Forelimb muscle (tissue), 1 donor: ENCODE data around the gene NANOGP8. TPM values are rescaled to one million over a fixed set of nuclear protein-coding genes. Genes with fewer than 3 reads are reported as not detected.
"Not testable (repeated sequence)": the region's sequence is repeated elsewhere in the genome, so short reads cannot be mapped to it uniquely, and the experiment has no call there.

Experiments used
- DNase-seq: peaks from one replicate; pipeline ENCODE4 v3.0.0-alpha.2; 2013; ENCODE audit warnings: low read depth
- polyA plus RNA-seq: library from polyadenylated mRNA; unstranded; fragments of 120-200 nt; gene quantifications from one replicate; pipeline ENCODE4 v1.2.1, GENCODE V29; 2013; ENCODE audit not compliant: insufficient read length

Gene NANOGP8
- polyA plus RNA-seq, 1 donor: 0.33 TPM

DNA sequence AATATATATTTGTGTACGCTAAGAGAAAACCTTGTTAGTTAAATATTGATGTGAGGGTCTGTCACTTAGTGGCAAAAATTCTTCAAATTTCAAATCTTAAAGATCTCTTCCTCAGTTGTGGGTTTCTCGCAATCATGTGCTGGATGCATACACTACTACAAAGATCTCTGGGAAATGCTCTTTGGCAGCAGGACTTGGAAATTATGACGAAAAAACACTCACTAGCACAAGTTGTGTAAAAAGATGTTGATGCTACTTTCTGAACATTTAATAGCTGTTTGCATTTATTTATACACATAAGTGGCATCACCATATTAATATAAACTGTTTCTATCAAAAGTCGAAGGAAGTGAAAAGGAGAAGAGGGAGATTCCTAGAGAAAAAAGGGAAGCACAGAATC, 10.8 kb upstream of the NANOGP8 start:
- DNase-seq: no peak

DNA sequence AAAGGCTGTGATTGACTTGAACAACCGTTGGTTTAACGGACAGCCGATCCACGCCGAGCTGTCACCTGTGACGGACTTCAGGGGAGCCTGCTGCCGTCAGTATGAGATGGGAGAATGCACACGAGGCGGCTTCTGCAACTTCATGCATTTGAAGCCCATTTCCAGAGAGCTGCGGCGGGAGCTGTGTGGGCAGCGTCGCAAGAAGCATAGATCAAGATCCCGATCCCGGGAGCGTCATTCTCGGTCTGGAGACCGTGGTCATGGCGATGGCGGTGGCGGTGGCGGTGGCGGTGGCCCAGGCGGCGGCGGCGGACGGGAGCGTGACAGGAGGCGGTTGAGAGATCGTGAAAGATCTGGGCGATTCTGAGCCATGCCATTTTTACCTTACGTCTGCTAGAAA, 7.8 kb upstream of the NANOGP8 start:
- DNase-seq: no peak

DNA sequence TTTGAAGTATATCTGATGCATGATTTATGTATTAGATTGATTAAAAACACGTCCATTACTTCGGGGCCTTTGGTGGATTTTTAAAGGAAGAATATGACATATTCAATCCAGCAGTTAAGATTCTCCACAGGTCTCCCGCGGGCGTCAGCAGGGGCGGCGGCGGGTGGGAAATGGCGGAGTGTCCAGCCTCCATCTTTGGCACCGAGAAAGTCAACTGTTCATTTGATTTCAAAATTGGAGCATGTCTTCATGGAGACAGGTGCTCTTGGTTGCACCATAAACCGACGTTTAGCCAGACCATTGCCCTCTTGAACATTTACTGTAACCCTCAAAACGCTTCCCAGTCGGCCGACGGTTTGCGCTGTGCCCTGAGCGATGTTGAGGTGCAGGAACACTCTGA, 7.2 kb upstream of the NANOGP8 start:
- DNase-seq: no peak

DNA sequence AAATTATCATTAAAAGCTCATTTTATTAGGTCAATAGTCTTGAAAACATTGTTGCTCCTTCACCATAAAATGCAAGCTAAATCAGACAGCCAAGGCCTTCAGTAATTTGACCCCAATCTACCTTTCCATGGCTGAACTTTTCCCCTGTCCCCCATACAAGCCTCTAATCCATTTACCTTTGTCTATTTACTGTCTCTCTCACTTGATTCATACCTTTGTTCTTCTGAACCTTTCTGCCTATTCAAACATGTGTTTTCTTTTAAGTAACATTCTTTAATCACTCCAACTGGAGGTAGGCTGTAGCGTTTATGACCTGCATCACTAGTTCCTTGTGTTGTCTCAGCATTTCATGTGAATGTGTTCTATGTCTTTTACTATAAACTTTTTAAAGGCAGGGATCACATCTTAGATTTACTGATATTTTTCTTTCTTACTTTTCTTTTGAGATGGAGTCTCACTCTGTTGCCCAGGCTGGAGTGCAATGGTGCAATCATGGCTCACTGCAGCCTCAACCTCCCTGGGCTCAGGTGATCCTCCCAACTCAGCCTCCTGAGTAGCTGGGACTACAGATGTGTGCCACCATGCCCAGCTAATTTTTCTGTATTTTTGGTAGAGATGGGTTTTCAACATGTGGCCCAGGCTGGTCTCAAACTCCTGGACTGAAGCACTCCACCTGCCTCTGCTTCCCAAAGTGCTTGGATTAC, 5.2 kb upstream of the NANOGP8 start:
- DNase-seq: no peak

DNA sequence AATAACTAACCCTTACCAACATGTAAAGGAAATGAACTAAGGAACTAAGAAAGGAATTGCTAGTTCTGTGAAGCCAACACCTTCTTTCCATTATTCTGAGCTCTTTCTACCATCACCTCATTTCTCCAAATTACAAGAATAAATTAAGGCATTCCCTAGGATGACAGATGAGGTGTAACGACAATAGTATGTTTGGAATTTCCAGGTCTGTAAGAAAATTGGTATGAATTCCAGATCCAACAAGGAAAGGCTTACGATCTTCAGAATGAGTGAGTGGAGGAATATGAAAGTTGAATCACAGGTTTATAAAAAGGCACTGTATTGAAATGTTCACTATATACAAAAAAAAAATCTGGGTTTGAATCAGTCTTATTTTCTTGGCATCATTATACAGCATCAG, 4.5 kb upstream of the NANOGP8 start:
- DNase-seq: no peak

DNA sequence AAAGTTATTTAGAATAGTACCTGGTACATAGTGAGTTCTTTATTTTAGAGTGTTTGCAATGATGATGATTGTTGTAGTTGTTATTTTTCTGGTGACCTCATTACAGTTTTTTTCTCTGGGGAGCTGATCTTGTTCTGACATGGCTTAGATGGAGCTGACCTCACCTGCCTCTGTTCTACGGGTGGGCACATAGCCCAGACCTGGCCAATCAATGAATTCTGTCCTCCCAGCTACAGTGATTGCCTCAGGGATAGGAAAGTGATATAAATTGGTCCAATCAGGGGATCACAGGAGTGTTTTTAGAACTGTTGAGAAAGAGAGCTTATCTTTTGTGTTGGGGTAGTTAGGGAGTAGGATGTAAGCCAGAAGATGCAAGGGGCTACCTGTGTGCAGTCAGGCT, 3.2 kb upstream of the NANOGP8 start:
- DNase-seq: no peak

DNA sequence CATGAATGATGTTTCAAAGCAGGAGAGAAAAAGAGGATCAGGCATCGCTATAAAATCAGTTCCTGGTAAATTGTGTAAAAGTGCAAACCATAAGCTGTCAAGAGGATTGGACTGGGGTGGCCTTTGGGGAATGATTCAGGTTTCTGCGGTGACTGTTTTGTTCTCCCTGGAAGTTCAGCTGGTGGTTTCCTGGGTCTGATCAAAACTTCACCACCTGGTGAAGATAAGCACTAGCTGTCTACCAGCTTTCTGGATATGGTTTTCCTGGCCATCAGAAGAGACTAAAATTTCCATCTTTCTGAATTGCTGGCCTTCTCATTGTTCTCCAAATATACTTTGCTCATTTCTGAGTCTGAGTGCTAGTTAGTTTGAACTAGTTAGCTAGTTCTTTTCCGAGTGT, 2.7 kb upstream of the NANOGP8 start:
- no peak for DNase-seq

DNA sequence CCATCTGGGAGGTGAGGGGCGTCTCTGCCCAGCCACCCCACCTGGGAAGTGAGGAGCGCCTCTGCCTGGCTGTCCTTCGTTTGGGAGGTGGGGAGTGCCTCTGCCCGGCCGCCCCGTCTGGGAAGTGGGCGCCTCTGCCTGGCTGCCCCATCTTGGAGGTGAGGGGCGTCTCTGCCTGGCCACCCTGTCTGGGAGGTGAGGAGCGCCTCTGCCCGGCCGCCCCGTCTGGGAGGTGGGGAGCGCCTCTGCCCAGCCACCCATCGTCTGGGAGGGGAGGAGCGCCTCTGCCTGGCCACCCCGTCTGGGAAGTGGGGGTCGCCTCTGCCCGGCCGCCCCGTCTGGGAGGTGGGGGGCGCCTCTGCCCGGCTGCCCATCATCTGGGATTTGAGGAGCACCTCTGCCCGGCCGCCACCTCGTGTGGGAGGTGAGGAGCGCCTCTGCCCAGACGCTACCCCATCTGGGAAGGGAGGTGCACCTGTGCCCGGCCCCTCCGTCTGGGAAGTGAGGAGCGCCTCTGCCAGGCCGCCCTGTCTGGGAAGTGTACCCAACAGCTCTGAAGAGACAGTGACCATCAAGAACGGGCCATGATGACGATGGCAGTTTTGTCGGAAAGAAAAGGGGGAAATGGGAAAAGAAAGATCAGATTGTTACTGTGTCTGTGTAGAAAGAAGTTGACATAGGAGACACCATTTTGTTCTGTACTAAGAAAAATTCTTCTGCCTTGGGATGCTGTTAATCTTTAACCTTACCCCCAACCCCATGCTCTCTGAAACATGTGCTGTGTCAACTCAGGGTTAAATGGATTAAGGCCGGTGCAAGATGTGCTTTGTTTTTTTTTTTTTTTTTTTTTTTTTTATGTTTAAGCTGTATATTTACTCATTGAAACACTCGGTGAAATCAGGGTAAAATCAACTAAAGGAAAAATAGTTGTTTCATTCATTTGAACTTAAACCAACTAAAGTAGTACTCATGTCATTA, 2.4 kb downstream of the NANOGP8 start:
- DNase-seq: not testable (repeated sequence)

DNA sequence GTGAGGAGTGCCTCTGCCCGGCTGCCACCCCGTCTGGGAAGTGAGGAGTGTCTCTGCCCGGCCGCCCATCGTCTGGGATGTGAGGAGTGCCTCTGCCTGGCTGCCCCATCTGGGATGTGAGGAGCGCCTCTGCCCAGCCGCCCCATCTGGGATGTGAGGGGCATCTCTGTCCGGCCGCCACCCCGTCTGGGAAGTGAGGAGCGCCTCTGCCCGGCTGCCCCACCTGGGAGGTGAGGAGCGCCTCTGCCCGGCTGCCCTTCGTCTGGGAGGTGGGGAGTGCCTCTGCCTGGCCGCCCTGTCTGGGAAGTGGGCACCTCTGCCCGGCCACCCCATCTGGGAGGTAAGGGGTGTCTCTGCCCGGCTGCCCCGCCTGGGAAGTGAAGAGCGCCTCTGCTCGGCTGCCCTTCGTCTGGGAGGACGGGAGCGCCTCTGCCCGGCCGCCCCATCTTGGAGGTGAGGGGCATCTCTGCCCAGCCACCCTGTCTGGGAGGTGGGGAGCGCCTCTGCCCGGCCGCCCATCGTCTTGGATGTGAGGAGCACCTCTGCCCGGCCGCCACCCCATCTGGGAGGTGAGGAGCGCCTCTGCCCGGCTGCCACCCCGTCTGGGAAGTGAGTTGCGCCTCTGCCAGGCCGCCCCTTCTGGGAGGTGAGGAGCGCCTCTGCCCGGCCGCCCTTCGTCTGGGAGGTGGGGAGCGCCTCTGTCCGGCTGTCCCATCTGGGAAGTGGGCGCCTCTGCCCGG, 3.3 kb downstream of the NANOGP8 start:
- not testable (repeated sequence) for DNase-seq

DNA sequence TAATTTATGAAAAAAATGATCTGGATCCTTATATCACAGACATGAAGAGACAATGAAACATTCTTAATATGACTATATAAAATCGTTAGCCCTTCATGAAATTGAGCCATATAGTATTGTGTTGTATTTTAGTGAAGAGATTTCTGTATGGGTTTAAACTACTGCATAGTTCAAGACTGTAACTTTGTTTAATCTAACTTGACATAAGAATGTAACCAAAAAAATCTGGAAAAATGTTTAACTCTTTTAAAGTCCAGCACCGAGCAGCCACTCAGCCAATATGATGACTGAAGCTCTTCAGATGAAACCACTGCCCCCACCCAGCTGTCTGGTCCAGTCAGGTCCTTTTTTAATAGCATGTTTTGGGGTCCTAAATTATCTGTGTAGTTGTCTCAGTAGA, 4.9 kb downstream of the NANOGP8 start:
- no peak for DNase-seq

DNA sequence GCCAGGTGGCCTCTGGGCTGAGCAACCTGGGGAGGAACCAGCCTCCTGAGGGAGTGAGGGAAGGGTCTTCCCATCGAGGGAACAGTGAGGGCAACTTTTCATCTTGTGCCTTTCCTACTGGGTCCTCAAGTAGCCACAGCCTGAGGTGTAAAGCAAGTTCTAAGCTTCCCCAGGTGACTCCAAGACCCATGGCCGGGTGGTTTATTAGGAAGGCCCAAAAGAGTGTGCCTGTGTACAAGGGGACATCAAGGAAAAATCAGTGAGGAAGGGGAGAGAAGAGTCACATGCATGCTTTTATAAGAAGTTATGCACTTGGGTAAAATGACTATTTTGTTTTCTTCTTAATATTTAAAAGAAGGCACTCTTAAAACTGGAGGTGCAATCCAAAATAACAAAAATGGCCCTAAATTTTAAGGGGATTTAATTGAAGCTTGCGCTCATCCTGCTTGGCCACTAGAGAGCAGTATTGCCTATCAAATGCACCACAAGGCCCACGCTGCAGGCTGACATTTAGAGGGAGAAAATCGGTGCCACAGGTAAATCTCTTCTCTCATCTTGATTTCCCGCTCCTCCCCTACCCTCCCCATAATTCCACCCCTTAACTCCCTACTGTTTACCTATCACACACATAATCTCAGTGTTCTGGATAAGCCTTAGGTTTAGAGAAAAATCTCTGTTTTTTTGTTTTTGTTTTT, 6.7 kb downstream of the NANOGP8 start:
- DNase-seq: peak; percentile 31

DNA sequence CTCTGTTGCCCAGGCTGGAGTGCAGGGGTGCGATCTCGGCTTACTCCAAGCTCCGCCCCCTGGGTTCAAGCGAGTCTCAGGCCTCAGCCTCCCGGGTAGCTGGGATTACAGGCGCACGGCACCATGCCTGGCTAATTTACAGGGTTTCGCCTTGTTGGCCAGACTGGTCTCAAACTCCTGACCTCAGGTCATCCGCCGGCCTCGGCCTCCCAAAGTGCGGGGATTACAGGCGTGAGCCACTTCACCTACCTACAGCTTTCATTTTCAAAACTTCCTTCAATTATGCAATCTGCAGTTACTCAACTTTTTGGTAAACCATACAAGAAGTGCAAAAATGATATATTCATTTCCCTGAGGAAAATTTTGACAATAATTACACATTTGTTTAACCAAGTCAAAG, 14.0 kb downstream of the NANOGP8 start:
- DNase-seq: no peak

DNA sequence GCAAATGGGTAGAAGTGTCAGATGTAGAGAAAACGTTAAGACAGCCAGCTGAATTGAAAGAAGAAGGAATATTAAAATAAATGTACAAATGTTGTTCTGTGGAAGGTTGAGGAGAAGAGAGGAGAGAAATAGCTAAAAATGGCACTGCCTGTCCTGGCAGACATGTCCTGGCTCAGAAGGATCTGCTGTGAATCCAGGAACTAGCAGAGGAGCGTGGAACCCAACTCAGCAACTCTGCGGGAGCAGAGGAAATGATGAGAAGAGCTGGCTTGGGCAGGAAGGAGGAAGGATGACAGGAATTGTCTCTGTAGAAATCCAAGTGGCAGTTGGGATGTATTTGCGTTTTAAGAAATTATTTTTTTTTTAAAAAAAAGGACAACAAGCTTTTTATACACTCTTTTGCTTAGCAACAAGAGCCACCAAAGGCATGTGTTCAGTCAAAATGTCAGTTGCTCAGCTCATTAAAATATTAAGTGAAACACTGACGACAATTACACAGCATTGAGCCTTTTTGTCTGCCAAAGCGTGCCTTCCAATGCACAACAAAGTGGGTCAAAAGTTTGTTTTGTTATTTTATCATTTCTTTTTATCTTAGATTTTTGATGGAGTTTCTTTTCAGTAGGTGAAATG, 16.1 kb downstream of the NANOGP8 start:
- DNase-seq: no peak

DNA sequence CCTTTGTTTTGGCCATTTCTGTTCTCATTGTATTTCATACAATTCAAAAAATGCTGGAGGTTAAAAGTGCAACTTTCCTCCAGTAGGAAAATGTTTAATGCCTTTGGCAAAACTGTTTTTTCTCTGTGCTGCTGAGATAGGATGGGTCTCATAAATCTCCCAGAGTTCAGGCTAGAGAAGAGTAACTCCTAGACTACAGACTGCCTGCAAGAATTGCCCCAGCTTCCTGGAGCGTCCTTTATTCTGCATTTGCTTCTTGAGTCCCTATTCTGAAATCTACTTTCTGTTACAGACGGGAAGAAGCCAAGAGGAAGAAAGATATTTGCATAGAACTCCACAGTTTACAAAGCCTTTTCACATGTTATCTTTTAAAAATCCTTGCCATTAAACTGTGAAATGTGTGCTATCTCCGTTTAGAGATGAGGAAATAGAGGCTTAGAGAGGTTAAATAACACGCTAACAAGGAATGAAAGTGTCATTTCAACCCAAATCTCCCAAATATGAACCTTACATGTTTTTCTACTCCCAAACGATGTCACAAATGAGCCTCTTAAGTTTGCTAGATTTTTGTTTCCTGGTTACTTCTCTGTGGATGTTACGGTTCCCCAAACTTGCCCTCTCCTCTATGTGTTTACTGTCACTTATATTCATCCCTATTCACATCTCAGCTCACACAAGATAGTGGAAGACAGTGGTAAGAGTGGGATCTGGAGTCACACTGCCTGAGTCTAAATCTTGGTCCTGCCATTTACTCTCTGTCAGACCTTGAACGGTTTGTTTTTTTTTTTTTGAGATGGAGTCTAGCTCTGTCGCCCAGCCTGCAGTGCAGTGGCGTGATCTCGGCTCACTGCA, 17.4 kb downstream of the NANOGP8 start:
- no peak for DNase-seq

DNA sequence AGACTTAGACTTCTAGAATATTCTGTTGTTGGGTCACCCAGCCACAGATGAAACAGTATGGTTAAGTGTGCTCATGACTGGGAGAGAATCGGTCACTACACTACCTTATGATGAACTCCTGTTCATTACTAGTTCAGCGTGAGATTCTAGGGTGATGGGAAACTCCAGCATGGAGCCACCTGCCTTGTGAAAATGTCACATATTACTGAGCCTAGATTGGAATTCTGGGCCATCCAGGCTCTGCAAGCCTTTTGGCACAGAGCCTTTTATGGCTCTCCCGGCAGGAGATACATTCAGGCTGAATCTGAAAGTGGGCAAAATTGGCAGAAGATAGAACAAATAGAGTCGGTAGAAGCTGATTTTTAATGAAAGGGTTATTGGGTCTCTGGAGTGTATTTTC, 19.0 kb downstream of the NANOGP8 start:
- DNase-seq: no peak

DNA sequence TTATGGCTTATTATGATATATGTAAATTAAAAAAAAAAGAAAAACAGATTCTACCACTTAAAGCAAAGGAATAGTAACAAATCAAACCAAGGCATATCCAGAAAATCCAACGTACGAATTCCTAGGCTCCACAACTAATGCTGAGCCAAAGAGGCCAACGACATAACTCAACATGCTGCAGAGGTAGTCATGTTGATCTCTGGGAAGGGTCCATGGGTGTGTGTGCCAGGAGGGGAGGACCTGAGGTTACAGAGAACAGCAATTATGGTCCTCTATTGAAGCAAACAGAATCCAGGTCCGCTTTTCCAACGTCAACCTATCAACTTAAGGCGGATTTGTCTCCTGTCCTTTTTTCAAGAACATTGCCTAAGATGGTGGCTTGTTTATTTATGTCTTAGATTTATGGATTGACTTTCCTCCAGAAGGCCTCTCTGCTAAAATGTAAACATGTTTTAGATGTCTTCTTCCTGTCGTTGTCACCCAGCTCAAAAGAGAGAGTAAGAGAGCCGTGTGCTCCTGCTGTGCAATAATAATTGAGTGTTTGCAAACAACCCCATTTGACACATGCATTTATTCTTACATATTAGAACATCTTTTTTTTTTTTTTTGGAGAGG, 20.4 kb downstream of the NANOGP8 start:
- no peak for DNase-seq

DNA sequence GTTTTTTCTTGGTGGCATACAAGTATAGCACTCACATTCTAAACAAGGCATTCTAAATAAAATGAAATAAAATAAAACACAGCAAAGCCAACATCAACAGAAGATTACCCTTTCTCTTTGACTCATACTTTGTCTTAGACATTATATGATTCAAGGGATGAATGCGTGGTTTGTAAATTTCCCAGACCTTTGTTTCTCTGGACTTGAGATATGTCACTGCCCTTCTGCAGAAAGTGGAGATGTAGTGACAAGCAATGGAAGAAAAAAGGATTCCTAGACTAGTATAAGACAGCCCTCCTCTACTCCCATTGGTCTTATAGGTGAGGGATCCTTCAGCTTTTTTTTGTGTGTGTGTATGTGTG, 22.4 kb downstream of the NANOGP8 start:
- no peak for DNase-seq

DNA sequence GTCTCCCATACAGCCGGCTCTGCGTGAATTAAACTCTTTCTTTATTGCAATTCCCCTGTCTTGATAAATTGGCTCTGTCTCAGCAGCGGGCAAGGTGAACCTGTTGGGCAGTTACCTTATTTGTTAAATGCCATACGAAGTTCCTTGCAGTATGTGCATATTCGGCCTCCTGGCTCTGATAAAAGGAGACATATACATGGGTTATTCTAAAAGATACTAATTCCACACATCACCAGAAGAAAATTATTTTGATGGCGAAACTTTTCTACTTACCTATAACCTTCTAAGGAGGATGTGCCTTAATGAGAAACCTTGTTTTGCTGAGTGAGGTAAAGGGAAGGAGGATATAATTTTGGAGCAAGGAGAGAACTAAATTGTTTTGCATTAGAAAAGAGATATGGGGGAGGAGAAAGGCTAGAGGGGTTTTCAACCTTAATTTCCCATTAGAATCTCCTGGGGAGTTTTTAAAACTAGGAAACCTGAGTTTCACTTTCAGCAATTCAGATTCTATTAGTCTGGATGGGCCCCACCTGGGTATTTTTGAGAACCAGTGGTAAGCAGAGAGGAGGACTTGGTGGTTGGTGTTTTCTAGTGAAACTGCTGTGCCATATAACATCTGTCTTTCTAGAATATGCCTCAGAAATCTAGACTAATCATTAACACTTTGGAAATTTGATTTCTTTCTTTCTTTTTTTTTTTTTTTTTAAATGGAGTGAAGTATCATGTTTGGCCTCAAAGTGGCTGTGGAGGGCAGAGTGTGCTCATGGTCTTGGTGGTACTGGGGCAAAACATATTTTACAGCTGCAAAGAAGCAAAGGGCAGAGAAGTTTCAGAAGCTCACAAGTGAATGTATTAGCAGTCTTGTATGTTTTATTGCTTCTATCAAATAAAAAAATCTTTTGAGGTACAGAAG, 23.0 kb downstream of the NANOGP8 start:
- DNase-seq: no peak
